GM19035 (cell line): ENCODE data around the gene KIF2C.
"Not testable (repeated sequence)": the region's sequence is repeated elsewhere in the genome, so short reads cannot be mapped to it uniquely, and the experiment has no call there.

ENCODE experiments used
- ATAC-seq: cut with Tn5 transposase; IDR thresholded peaks from one replicate; pipeline ENCODE4 v1.9.1; 2021; ENCODE audit not compliant: unreplicated experiment

The KIF2C gene

DNA sequence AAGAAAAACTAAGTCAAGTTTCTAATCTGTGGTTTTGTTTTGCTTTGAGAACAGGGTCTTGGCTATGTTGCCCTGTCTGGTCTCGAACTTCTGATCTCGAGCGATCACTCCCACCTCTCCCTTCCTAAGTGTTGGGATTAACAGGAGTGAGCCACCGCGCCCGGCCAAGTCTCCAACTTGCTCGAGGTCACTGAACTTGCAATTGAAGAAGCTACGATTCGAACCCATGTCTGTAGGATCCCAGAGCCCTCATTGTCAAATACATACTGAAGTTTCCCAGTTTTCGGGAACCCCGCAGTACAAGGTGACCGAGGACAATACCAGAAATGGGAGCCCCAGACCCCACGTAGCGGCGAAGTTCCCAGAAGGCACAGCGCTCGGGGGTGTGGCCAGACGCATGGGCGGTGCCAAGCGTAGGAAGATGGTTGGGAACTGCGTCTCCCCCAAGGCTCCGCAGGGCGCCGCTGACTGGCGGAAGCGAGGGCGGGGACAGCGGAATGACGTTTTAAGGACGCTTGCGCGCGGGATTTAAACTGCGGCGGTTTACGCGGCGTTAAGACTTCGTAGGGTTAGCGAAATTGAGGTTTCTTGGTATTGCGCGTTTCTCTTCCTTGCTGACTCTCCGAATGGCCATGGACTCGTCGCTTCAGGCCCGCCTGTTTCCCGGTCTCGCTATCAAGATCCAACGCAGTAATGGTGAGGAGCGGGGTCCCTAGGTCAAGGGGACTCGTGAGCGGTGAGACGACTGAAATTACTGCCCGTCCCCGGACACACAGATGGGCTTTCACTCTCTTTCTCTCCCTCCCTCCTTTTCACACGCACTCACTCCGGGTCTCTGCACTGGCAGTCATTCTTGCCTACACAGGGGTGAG is at the start of gene KIF2C:
Gene KIF2C, plus strand, starts transcription at position 531 of the 872 bp plus-strand sequence. Its CDS starts 96 bp downstream, at position 627.
- peak; percentile 98 for ATAC-seq

DNA sequence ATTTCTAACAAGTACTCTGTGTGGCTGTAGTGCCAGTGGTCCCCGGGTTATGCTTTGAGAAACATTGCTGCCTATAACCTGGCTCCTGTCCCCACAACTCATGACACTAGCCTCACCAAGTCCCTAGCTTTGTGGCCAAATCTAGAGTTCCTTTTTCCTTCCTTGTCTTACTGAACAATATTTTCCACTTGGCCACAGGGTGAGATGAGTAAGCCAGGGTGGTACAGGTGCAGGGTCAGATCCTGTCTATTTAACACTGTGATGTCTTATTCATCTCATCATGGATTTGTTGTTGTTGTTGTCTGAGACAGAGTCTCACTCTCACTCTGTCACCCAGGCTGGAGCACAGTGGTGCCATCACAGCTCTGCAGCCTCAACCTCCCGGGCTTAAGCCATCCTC is 46.5 kb upstream of the KIF2C start:
- no peak for ATAC-seq

DNA sequence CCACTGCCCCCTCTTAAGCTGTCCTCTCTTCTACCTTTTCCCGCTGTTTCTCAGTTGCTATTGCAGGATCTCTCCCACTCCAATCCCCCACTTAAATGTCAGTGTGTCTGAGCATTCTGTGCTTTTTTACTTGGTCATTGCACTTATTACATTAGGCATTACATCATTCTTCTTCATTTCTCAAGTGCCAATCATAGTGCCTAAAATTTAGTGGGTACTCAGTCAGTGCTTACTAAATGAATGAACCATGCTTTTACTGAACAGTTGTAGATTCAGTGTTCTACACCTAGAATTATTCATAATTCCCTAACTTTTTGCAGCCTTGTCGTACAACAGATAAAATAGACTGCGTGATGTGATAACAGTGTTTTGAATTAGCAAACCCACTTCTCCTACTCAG is 45.7 kb upstream of the KIF2C start:
- ATAC-seq: no peak

DNA sequence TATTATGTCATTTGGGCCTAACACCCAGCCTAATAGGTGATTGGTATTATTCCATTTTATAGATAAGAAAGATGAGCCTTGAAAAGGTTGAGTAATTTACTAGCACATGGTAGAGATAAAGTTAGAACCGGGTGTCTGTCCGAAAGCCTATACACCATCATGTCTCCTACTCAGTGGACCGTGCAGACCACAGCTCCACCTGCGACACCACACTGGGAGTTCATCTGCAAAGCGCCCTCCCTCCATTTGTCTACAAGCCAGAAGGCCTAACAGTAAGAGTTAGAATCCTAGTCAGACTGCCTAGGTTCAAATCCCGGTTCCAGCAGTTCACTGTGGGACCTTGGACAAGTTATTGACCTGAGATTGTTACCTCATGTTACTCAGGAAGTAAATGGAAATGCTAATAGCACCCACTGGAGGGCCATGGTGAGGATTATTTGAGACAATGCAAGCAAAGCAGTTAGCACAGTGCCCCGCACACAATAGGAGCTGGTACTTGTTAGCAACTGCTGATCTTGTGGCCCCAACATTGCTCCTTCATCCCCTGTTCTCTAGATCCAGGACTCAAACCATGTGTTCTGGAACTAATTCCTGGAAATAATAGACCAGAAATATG is 44.7 kb upstream of the KIF2C start:
- peak; percentile 68 for ATAC-seq

DNA sequence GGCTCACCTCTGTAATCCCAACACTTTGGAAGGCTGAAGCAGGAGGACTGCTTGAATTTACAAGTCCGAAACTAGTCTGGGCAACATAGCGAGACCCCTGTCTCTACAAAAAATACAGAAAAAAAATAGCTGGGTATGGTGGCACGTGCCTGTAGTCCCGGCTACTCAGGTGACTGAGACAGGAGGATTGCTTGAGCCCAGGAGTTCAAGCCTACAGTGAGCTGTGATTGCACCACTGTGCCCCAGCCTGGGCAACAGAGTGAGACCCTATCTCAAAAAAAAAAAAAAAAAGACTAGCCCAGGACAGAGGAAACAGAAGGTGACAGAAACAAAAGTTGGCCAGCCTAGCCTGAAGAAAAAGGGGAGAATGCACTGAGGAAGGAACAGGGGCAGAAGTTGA is 44.0 kb upstream of the KIF2C start:
- ATAC-seq: no peak

DNA sequence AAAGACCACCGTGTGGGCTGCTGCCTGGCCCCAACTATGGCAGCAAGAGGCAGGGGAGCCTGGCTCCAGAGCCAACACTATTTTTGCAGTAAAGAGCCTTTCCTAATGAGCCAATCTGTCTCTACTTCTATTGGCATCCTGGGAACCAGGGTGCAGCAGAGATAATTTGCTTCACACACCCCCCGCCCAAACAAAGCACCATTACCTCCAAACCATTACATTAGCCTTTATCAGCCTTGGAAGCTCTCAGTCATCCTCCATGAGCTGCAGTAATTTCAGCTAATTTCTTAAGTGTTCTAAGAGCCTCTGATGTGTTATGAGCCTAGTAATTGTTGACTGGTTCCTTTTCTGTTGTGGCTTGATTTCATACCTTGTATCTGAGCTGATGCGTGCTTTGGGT is 43.5 kb upstream of the KIF2C start:
- no peak for ATAC-seq

DNA sequence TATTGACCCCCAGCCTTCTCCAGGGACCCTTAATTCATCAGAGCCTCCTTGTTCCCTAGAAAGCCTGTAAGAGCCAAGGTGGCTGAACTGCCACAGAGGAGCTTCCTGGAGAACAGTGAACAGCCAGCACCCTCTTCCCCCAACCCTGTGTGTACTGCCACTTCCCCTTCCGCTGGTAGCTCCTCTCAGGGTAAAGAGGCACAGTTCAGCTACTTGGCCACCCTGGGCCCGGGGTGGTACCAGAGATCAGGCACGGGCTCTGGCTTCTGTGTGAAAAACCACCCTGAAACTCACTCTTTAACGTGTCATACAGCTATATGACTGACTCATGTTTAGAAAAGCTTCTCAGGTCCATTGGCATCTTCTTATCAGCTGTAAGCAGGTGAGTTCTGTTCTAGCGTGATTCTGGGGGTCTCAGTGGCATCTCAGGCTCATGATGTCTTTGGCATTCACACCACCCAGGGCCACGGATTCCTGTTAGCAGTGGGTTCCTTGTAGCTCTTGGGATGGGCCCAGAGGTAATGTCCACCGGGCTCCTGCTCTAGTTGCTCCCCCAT is 42.8 kb upstream of the KIF2C start:
- ATAC-seq: no peak

DNA sequence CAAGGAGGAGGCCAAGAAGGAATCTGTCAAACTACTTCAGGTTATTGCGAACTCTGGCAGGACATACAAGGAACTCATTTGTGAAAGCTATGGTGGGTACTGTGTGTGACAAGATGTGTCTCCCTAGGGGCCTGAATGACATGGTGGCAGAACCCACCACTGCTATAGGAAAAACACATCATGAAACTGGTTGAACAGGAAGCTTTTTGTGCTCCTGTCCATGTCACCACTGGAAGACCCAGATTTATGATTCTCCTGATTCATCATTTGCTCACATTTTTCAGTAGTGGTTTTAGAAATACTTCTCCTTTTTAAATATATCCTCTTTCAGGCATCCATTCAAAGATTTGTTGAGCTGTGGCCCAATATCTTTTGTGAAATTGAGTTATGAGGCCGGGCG is 41.5 kb upstream of the KIF2C start:
- no peak for ATAC-seq

DNA sequence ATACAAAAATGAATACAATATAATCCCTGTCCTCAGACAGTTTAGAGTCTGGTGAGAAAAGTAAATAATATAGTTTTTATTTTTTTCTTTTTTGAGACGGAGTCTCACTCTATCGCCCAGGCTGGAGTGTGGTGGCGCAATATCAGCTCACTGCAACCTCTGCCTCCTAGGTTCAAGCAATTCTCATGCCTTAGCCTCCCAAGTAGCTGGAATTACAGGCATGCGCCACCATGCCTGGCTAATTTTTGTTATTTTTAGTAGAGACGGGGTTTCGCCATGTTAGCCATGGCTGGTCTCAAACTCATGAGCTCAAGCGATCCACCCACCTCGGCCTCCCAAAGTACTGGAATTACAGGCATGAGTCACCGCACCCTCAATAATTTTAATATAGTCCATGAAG is 40.3 kb upstream of the KIF2C start:
- not testable (repeated sequence) for ATAC-seq

DNA sequence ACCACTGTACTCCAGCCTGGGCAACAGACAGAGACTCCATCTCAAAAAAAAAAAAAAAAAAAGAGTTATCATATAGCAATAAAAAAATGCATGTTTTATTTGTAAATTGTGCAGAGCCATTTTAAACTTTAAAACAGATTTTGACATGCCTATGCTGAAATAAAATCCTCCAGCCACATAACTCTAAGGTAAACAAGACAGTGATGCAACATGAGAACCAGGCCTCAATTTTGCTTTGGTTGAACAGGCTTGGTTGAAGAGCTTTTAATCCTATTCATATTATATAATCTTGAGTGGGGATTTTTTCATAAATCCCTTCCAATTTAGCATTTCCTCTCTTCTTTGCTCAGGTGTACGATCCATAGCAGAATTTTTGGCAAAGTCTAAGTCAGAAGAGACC is 39.1 kb upstream of the KIF2C start:
- no peak for ATAC-seq

DNA sequence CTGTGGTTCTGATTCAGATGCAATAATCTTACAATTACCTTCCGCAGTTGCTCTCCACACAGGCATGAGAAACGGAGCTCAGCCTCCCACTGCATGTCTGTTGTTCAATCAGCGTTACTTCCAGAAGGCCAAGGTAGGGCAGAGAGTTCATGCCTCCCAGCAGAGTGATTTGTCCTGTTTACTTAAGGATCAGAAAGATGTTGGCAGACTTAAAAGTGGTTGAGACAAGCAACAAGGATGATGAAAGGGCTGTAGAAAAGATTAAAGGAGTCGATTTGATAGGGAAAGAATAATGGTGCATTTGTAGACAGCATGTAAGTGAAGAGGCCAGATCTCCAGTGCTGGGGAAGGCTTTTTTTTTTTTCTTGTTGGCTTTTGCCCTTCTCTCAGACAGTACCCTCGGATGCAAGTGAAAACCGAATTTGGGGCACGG is 38.5 kb upstream of the KIF2C start:
- ATAC-seq: no peak

DNA sequence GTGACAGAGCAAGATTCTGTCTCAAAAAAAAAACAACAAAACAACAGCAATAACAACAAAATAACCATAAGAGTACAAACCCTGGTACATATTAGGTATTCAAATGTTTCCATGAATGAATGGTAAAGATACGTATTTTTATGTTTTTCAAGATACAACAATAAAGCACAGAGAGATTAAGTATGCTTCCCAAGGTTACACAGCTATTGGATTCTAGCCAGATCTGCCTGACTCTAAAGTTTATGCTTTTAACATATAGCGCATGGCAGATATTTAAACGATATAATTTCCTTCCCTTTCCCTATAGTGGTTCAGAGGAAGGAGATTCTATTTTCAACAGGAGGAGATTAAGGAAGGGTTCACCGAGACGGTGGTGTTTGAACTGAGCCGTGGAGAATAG is 34.2 kb upstream of the KIF2C start:
- ATAC-seq: no peak

DNA sequence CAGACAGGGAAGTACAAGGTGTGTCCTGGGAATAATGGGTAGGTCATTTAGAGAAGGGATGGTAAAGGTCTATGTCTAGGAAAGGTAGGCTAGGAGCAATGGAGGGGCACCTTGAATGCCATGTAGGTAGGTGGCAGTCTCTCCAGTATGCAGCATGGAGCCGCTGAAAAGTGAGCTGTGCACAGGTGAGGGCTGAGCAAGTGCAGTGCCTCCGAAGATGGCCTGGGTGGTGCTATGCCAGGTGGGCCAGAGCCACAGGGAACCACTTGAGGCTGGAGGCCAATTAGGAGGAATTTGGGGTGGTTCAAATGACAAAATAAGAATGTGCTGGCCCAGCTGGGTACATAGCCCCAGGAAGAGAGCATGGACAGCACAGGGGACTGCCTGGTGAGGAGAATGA is 33.7 kb upstream of the KIF2C start:
- no peak for ATAC-seq

DNA sequence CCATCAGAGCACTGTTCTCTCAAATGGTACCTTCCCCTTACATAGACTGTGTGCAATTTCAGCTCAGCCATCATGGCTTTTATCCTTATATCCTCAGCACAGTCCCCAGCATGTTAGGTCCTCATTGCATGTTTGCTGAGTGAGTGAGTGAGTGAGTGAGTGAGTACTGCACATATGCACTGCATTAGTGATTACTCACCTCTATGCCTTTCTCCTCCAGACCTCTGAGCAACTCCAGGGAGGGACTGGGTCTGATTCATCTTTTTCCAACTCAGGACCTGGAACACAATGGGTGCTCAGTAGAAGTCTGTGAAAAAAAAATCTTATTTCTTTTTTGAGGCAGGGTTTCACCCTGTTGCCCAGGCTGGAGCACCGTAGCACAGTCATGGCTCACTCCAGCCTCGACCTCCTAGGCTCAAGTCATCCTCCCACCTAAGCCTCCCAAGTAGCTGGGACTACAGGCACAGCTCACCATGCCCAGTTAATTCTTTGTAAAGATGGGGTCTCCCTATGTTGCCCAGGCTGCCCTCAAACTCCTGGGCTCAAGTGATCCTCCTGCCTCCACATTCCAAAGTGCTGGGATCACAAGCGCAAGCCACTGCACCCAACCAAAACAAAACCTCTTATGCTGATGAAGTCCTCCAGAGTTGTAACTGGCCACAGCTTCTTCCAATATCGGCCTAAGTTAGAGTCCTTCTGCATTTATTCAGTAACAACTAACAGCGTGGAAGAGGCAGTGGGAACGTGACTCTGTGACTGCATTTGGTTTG is 32.3 kb upstream of the KIF2C start:
- ATAC-seq: no peak

DNA sequence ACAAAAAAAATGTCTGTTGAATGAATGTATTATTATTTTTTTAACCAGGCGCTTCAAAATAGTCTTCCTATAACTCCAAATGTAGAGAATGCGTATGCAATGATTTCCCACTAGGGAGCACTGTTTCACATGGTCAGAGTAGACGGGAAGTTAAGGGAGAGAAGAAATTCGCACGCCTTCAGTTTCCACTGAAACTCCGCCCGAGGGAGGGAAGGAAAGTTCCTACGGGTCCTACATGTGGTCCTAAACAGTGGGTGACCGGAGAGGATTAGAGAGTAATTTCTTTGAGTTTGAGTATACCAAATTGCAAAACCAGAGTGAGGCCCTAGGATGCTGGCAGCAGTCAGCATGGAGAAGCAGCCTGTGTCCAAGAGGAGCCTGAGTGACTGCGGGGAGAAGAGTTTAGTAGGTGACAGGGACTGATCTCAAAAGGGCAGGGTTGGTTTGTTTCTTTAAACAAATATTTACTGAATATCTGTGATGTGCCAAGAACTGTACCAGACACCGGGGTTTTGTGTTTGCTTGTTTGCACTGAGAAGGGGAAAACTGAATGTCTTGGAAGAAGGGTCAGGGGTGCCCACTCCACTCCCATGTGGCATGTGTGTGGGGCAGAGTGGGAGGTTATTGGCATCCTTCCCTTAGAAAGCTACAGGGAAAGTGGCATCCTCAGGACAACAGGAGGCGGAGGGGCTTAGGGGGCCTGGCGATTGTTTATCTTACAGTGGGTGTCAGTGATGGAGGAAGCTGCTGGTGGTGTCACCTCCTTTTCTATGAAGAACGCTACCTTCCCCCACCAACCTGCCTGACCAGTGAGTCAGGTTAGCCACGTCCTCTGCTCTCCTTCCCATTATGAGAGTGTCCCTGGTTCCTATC is 31.4 kb upstream of the KIF2C start:
- no peak for ATAC-seq

DNA sequence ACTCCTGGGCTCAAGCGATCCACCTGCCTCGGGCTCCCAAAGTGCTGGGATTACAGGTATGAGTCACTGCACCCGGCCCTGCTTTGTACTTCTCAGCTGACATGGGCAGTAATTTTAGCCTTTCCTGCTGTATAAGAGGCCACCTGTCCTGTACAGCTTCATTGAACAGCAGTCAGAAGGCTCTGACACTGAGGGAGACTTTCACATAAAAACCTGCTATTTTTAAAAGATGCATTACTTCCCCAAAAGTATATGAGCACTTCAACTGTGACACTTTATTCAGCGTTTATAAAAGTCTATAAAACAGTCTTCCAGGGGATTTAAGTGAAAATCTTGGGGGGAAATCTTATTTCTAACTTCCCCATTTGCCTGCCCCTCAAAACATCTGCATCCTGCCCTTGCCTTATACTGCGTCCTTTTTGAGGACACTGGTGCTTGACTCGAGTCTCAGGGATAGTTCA is 26.3 kb upstream of the KIF2C start:
- ATAC-seq: no peak

DNA sequence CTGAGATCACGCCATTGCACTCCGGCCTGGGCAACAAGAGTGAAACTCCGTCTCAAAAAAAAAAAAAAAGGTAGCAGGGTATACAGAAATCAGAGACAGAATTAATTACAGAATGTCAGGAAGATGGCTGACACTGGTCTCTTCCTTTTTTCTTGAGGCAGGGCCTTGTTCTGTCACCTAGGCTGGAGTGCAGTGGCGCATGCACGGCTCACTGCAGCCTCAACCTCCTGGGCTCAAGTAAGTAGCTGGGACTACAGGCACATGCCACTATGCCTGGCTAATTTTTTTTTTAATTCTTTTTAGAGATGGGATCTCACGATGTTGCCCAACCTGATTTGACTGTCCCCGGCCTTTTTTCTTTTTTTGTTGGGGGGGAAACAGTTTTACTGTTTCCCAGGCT is 25.1 kb upstream of the KIF2C start:
- no peak for ATAC-seq

DNA sequence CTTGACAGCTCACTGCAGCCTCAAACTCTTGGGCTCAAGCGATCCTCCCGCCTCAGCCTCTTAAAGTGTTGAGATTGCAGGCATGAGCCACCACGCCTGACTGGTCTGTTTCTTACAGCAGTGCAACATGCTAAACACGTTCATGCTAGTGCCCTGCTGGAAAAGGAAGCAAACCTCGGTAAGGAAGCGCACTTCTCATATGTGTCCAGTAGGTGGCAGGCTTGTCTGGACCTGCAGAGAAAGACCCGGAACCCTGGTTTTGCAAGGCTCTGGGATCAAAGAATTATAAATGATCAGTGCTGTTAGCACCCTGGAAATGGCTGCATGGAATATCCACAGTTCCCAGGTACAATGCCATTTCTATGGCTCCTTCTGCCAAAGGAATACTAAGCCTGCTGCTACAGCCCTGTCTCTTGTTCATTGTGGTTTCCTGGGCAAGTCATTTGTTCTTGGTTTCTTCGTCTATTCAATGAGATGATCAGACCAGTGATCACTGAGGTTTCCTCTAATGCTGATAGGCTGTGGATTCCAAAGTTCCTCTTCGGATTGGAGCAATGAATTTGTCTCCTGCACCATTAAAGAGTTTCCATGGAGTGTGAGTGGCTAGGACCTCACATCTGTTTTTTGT is 24.6 kb upstream of the KIF2C start:
- peak; percentile 56 for ATAC-seq

DNA sequence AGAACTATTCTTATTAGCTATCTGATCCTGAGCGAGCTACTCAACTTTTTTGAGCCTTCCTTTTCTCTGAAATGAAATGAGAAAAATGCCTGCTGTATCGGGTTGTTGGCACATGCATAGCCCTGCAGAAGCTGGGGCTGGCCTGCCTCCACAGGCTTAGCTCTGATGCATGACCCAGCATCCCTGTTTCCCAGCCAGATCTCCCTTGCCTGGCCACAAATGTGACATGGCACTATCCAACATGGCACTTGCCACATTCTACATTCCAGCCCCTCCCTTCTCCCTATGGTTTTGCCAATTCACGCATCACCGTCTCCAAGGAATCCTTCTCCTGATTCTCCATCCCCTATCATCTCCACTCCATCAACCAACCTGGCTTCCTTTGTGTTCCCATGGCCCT is 22.5 kb upstream of the KIF2C start:
- ATAC-seq: no peak

DNA sequence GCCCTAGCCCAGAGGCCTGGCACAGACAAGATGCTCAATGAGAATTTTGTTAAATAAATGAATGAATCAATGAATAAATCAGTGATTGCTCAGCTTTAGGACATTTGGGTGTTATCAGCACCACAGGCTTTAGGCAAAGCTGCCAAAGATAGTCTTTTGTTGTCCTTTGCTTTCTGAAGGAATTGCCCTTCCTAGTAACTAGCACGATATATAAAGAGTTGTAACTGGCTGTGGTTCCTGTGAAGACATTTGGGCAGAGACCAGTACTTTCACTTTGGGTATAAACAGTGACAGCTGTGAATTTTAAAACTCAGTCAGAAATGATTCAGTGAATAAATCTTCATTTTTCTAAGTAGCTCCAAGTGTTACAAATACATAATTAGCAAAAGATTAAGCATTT is 22.0 kb upstream of the KIF2C start:
- ATAC-seq: no peak
